ENCODE results near the gene VPS4A. TPM values are rescaled to one million over a fixed set of nuclear protein-coding genes. Genes with fewer than 3 reads are reported as not detected.

Gene VPS4A
- total and polyA plus RNA-seq, 4 donors: 25.4 to 44.6 (median 29.3) TPM

DNA sequence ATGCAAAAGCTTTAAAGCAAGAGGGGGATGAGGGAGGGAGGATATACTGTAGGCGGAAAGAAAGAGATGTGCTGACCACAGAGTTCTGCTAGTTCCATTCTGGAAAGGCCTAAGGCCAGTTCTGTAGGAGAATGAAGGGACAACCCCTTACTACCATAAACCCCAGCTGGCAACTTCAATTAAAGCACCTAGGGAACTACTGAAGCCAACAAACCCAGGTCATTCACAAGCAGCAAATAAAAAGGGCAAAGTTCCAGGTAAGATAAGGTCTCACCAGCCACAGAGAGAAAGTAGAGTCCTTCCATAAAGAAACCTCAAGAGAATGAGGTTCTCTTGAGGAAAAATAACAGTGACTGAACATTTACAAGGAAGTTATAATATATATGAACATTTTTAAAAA, 61.9 kb downstream of the VPS4A start:
- WGBS, 2 donors: 92 to 96% methylated on average over 1 of the region's 1 CpG
- DNase-seq (no peak), ATAC-seq (ENCODE audit: low FRiP score) (no peak)
- Histone ChIP-seq H3K27me3 (ENCODE audit: control insufficient read depth in 1 of 2, insufficient read depth in 2 of 2, low read length in 1 of 2) (no peaks in the 10 kb centered on the region), H3K36me3 (ENCODE audit: control insufficient read depth in 1 of 2, insufficient read depth in 2 of 2, low read length in 1 of 2) (peaks cover 5 to 7% of the 10 kb centered on the region in 2 donors), H3K9me3 (ENCODE audit: control insufficient read depth, low read length) (no peaks in the 10 kb centered on the region), H3K4me1 (ENCODE audit: control insufficient read depth in 1 of 2, insufficient read depth in 2 of 2, low read length in 2 of 2) (no peaks in the 10 kb centered on the region), H3K4me3 (ENCODE audit: low read length in 2 of 2) (no peak overlapping the region), H3K27ac (ENCODE audit: low read depth in 1 of 2, low read length in 2 of 2) (no peak overlapping the region)
- intact Hi-C loops (cut with DNase I): no loop called here

Other genes starting within 250 kb of the VPS4A start
- 1 to 10 TPM in 1 of 2 donors, under 1 TPM in 1; 0.68 to 1.3 TPM for gene HAS3, start 205.7 kb upstream of the VPS4A start, total RNA-seq
- under 1 TPM; 0.54 to 0.88 TPM for gene HAS3, start 205.7 kb upstream of the VPS4A start, polyA plus RNA-seq
- 10 to 100 TPM; 73.2 to 77.3 TPM for gene CHTF8, start 178.8 kb upstream of the VPS4A start, total RNA-seq
- gene CHTF8, start 178.8 kb upstream of the VPS4A start, polyA plus RNA-seq: 10 to 100 TPM; 53.3 to 53.8 TPM
- gene UTP4, start 178.7 kb upstream of the VPS4A start, total RNA-seq: 10 to 100 TPM; 34.9 to 37.6 TPM
- gene UTP4, start 178.7 kb upstream of the VPS4A start, polyA plus RNA-seq: 10 to 100 TPM; 15.7 to 18.3 TPM
- gene SNTB2, start 124.2 kb upstream of the VPS4A start, total RNA-seq: 10 to 100 TPM; 49.6 to 67.1 TPM
- 1 to 10 TPM; 6.1 to 8.0 TPM for gene SNTB2, start 124.2 kb upstream of the VPS4A start, polyA plus RNA-seq
- gene PDF, start 19.2 kb downstream of the VPS4A start, total RNA-seq: 1 to 10 TPM; 5.7 to 6.0 TPM
- gene PDF, start 19.2 kb downstream of the VPS4A start, polyA plus RNA-seq: 1 to 10 TPM; 3.6 to 4.0 TPM
- 10 to 100 TPM; 21.5 to 29.4 TPM for gene COG8, start 28.2 kb downstream of the VPS4A start, total RNA-seq
- 10 to 100 TPM in 1 of 2 donors, 1 to 10 TPM in 1; 5.3 to 16.5 TPM for gene COG8, start 28.2 kb downstream of the VPS4A start, polyA plus RNA-seq
- gene NIP7, start 28.4 kb downstream of the VPS4A start, total RNA-seq: 10 to 100 TPM; 11.5 to 21.3 TPM
- gene NIP7, start 28.4 kb downstream of the VPS4A start, polyA plus RNA-seq: 10 to 100 TPM in 1 of 2 donors, 1 to 10 TPM in 1; 7.1 to 14.5 TPM
- 1 to 10 TPM in 1 of 2 donors, under 1 TPM in 1; 0.84 to 1.1 TPM for gene TMED6, start 40.4 kb downstream of the VPS4A start, total RNA-seq
- gene TMED6, start 40.4 kb downstream of the VPS4A start, polyA plus RNA-seq: not detected
- 10 to 100 TPM; 26.3 to 40.4 TPM for gene TERF2, start 74.7 kb downstream of the VPS4A start, total RNA-seq
- gene TERF2, start 74.7 kb downstream of the VPS4A start, polyA plus RNA-seq: 10 to 100 TPM in 1 of 2 donors, 1 to 10 TPM in 1; 7.1 to 13.5 TPM
- gene CYB5B, start 113.3 kb downstream of the VPS4A start, total RNA-seq: 10 to 100 TPM; 45.8 to 55.0 TPM
- gene CYB5B, start 113.3 kb downstream of the VPS4A start, polyA plus RNA-seq: 10 to 100 TPM; 41.5 to 75.0 TPM

Measured in aorta (tissue), 5 donors.